Measurements from ENCODE around the gene CDKN2D. TPM values are rescaled to one million over a fixed set of nuclear protein-coding genes. Genes with fewer than 3 reads are reported as not detected.

CDKN2D gene
- total RNA-seq, 1 donor from 2014 or later, result 10.1 TPM

DNA sequence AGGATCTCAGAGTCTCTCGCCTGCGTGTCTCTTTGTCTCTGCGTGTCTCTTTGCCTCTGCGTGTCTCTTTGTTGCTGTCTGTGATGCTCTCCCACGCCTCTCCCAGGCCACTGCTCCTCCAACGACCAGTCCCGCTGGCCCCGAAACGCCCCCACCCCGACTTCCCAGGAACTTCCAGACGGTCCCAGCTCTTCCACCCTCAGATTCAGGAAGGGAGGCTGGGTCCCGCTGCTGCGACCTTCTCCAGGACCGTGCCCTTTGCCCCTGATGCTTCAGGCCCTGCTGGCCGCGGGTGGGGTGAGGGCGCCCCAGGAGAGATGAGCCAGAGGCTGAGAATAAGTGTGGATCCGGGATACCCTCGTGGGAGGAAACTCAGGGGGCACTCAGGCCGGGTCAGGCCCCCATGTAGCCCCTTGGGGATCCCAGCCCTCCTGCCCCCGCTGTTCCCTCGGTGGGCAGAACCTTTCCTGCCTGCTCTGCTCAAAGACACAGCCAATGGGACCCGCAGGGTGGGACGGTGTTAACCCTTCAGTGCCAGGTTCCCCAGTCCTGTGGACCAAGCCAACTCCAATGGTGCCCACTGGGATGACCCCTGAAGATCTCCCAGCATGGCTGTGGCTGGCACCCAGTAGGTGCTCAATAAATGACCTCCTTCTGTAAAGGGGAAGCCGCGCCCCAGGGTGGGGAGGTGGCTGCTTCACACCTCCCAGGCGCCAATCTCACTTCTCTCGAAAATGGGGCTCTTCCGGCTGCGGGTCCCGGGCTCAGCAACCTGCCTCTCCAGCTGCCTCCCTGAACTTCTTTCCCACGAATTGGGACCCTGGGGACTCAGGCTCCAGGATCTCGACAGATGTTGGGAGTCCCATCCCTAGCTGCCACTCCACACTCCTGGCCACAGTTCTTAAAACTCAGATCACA lies 50.1 kb downstream of the CDKN2D start:
- Mint-ChIP-seq H3K27me3 (peaks cover 42% of the 10 kb centered on the region), H3K27ac (no peak overlapping the region), H3K9me3 (no peaks in the 10 kb centered on the region), H3K36me3 (ENCODE audit: low read depth) (no peaks in the 10 kb centered on the region), H3K4me1 (peaks cover 27% of the 10 kb centered on the region), H3K4me3 (peak overlapping the region; percentile 28)
- intact Hi-C loops (cut with micrococcal nuclease), result no loop called here
- POLR2A ChIA-PET, result interaction anchor here (0.6 kb wide), 1 partner anchor 94 kb away, joined by 10 read pairs; no protein-coding TSS in a partner anchor
- DNase-seq (no peak), ATAC-seq (ENCODE audit: low read depth) (no peak)
- TF ChIP-seq, protein P1, sequence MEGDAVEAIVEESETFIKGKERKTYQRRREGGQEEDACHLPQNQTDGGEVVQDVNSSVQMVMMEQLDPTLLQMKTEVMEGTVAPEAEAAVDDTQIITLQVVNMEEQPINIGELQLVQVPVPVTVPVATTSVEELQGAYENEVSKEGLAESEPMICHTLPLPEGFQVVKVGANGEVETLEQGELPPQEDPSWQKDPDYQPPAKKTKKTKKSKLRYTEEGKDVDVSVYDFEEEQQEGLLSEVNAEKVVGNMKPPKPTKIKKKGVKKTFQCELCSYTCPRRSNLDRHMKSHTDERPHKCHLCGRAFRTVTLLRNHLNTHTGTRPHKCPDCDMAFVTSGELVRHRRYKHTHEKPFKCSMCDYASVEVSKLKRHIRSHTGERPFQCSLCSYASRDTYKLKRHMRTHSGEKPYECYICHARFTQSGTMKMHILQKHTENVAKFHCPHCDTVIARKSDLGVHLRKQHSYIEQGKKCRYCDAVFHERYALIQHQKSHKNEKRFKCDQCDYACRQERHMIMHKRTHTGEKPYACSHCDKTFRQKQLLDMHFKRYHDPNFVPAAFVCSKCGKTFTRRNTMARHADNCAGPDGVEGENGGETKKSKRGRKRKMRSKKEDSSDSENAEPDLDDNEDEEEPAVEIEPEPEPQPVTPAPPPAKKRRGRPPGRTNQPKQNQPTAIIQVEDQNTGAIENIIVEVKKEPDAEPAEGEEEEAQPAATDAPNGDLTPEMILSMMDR (IDR thresholded peaks at IDR 0.05), result no peak
- CTCF ChIA-PET, result no interaction called here

DNA sequence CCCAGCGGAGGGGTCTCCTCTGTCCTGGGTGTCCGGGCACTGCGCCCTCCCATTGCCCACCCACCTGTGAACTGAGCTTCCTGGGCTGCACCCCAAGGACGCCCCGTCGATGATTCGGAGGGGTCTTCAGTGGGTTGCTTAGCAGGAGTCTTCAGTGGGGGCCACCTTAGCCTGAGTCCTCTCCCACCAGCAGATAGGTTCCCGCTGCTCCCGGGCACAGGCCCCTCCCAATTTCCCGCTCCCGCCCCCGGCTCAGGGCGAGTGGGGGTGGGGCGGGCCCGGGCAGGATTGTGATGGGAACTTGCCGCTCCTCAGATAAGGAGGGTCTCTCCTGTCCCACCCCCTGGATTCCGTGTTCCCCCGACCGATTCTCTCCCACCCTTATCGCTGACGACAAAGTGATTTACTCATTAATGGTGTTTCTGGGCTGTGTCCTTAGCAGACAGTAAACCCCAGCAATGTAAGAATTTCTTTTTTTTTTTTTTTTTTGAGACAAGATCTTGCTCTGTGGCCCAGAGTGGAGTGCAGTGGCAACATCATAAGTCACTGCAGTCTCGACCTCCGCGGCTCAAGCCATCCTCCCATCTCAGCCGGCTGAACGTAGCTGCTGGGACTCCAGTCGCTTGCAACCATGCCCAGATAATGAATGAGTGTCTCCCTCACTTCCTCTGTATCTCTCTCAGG lies 50.9 kb downstream of the CDKN2D start:
- Mint-ChIP-seq H3K36me3 (ENCODE audit: low read depth) (no peaks in the 10 kb centered on the region), H3K4me1 (peaks cover 33% of the 10 kb centered on the region), H3K27me3 (peaks cover 50% of the 10 kb centered on the region), H3K4me3 (peak overlapping the region; percentile 28), H3K27ac (no peak overlapping the region), H3K9me3 (no peaks in the 10 kb centered on the region)
- TF ChIP-seq, protein P1 (IDR thresholded peaks at IDR 0.05), result no peak
- intact Hi-C loops (cut with micrococcal nuclease), result no loop called here
- DNase-seq (peak; percentile 21), ATAC-seq (ENCODE audit: low read depth) (peak; percentile 34)
- CTCF ChIA-PET, result no interaction called here
- POLR2A ChIA-PET, result interaction anchor here (0.6 kb wide), 1 partner anchor 93 kb away, joined by 10 read pairs; no protein-coding TSS in a partner anchor

DNA sequence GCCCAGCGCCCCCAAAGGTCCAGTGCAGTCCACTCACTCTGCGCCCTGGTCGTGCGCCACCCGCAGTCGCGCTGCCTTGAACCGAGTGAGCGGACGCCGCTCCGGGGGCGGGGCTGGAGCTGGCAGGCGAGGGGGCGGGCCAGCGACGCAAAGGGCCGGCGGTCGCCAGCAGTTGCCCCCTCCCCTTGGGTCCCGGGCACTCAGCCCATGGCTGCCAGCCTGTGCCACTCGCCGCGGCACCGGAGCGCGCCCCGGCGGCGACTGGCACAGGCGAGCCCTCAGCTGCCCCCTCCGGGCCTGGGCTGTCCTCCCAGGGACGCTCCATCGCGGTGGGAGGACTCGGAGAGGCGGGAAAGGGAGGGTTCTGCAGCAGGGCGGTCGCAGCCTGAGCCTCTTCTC lies 51.4 kb downstream of the CDKN2D start, which contains the start of gene S1PR5:
TSS of gene S1PR5 (minus strand) at position 87 of the 399 bp plus-strand sequence. CDS start 2,436 bp downstream, outside the sequence.
- ChIA-PET POLR2A (interaction anchor here (0.6 to 1.1 kb wide), 2 partner anchors 52 to 227 kb away, joined by 3 to 5 read pairs; partner anchors contain the start of gene ICAM5), CTCF (no interaction called here)
- Mint-ChIP-seq H3K27ac (no peak within 1 kb of the TSS), H3K4me1 (peaks cover 33% of the 10 kb centered on the region), H3K27me3 (peaks cover 50% of the 10 kb centered on the region), H3K9me3 (no peaks in the 10 kb centered on the region), H3K4me3 (peak within 1 kb of the TSS; percentile 28), H3K36me3 (ENCODE audit: low read depth) (no peaks in the 10 kb centered on the region)
- intact Hi-C loops (cut with micrococcal nuclease), result no loop called here
- no peak for DNase-seq
- TF ChIP-seq, protein P1 (IDR thresholded peaks at IDR 0.05), result no peak
- ATAC-seq (ENCODE audit: low read depth), result peak; percentile 15

DNA sequence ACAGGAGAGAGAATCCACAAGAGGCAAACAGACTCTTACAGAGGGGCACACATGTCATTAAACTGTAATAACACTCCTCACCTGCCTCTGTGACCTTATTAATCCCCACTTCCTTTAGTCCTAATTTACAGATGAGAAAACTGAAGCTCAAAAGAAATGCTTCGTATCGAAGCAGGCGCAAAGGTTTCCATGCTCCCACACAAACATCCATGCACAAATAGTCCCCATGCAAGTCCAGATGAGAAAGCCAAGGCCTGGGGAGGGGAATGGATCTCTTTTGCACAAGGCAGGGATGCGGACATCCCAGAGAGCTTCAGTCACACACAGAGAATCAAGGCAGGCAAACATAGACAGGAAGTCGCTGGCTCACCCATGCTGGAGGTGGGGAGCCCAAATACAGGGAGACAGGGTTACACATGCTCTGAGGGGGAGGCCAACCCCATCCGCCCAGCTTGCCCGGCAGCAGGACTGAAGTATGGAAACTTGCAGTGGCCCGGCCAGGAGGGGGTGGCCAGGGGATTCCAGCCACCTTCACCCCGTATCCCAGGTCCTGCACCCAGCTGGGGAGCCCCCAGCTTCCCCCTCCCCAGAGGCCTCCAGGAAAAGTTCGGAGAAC lies 52.0 kb downstream of the CDKN2D start:
- DNase-seq (no peak), ATAC-seq (ENCODE audit: low read depth) (no peak)
- TF ChIP-seq, protein P1 (IDR thresholded peaks at IDR 0.05), result no peak
- H3K36me3 Mint-ChIP-seq (ENCODE audit: low read depth), result no peaks in the 10 kb centered on the region
- no peak overlapping the region for H3K27ac Mint-ChIP-seq
- CTCF ChIA-PET, result no interaction called here
- no peaks in the 10 kb centered on the region for H3K9me3 Mint-ChIP-seq
- H3K4me1 Mint-ChIP-seq, result peaks cover 33% of the 10 kb centered on the region
- intact Hi-C loops (cut with micrococcal nuclease), result no loop called here
- peak overlapping the region; percentile 8 for H3K4me3 Mint-ChIP-seq
- POLR2A ChIA-PET, result interaction anchor here (0.6 to 1.1 kb wide), 3 partner anchors 14 to 227 kb away, joined by 3 to 5 read pairs (median 3); partner anchors contain the start of genes ICAM5 and KEAP1
- peaks cover 50% of the 10 kb centered on the region for H3K27me3 Mint-ChIP-seq

Other genes starting within 250 kb of the CDKN2D start
- 77.0 and 80.8 TPM in 2 replicates for gene RAVER1, start 235.4 kb downstream of the CDKN2D start, total RNA-seq
- gene ICAM3, start 229.4 kb downstream of the CDKN2D start, total RNA-seq, result 147 and 166 TPM in 2 replicates
- gene TYK2, start 188.4 kb downstream of the CDKN2D start, total RNA-seq, result 302 and 356 TPM in 2 replicates
- gene CDC37, start 165.4 kb downstream of the CDKN2D start, total RNA-seq, result 172 and 173 TPM in 2 replicates
- gene PDE4A, start 148.4 kb downstream of the CDKN2D start, total RNA-seq, result 6.6 and 8.6 TPM in 2 replicates
- 38.9 and 48.0 TPM in 2 replicates for gene KEAP1, start 65.6 kb downstream of the CDKN2D start, total RNA-seq
- gene S1PR5, start 51.5 kb downstream of the CDKN2D start, total RNA-seq, result 0.12 TPM in 1 of 2 replicates, not detected in the other
- 37.8 and 39.1 TPM in 2 replicates for gene ATG4D, start 25.1 kb downstream of the CDKN2D start, total RNA-seq
- gene KRI1, start 3.0 kb downstream of the CDKN2D start, total RNA-seq, result 44.7 and 48.1 TPM in 2 replicates
- not detected in 2 replicates for gene AP1M2, start 18.3 kb upstream of the CDKN2D start, total RNA-seq
- gene SLC44A2, start 56.6 kb upstream of the CDKN2D start, total RNA-seq, result 195 and 213 TPM in 2 replicates
- 373 and 399 TPM in 2 replicates for gene ILF3, start 85.4 kb upstream of the CDKN2D start, total RNA-seq
- gene QTRT1, start 132.5 kb upstream of the CDKN2D start, total RNA-seq, result 69.4 and 74.9 TPM in 2 replicates
- 220 and 257 TPM in 2 replicates for gene DNM2, start 149.1 kb upstream of the CDKN2D start, total RNA-seq